HG03103 (cell line): Measurements from ENCODE around the gene CORO2B.
"Not testable (repeated sequence)": the region's sequence is repeated elsewhere in the genome, so short reads cannot be mapped to it uniquely, and the experiment has no call there.

ENCODE experiments used
- ATAC-seq: cut with Tn5 transposase; IDR thresholded peaks from one replicate; pipeline ENCODE4 v1.9.1; 2021; ENCODE audit warnings: low read depth; ENCODE audit not compliant: unreplicated experiment

Gene CORO2B

DNA sequence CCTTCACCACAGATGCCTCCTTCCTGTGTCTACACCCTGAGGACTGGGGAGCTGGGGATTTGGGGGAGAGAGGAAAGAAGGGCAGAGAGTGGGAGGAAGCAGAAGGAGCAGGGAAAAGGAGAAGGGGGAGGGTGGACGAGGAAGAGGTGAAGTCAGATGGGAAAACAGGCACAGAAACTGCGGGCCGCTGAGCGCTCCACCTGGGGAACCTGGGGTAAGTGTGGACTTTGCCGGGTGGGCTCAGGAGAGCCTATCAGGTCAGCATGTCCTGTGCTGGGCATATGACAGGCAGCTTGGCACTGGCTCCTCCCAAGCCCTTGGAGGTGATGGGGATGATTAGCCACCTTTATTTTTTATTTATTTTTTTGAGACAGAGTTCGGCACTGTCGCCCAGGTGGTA is 62.6 kb downstream of the CORO2B start:
- ATAC-seq = no peak

DNA sequence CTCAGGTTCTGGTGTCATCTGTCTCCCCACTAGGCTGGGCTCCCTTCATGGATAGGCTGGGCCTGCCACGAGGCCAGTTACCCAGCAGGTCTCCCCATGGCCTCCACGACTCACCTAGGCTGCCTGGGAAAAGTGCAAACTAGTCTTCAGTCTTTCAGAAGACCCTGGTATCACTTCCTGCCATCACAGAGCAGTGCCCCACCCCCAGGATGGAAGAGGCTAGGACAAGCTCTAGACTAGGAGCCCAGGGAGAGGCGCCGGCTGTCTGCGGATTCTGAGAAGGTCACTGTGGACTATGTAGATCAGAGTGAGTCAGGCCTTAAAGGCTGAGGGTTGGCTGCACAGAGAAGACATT is 63.7 kb downstream of the CORO2B start:
- no peak for ATAC-seq

DNA sequence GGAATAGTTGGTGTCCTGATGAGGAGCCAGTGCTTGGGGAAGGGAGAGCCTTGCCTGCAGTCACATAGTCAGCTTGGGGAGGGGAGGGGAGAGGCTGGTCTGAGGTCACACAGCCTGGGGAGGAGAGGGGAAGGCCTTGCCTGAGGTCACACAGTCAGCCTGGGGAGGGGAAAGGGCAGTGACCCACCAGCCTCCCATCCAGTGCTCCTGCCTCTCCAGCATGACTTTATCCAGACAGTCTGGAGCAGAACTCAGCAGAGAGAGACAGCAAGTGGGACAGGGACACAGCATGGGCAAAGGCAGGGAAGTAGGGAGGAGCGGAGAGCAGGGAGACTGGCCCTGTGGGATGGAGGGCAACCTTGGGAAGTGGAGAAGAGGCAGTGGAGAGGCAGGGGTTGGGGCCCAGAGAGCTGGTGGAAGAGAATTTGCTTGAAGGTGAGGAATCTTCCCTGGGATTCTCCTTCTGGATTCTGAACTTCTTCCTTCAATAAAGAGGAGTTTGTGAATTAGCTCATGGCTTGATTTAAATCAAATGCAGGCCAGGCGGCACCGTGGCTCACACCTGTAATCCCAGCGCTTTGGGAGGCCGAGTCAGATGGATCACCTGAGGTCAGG is 64.5 kb downstream of the CORO2B start:
- ATAC-seq = no peak

DNA sequence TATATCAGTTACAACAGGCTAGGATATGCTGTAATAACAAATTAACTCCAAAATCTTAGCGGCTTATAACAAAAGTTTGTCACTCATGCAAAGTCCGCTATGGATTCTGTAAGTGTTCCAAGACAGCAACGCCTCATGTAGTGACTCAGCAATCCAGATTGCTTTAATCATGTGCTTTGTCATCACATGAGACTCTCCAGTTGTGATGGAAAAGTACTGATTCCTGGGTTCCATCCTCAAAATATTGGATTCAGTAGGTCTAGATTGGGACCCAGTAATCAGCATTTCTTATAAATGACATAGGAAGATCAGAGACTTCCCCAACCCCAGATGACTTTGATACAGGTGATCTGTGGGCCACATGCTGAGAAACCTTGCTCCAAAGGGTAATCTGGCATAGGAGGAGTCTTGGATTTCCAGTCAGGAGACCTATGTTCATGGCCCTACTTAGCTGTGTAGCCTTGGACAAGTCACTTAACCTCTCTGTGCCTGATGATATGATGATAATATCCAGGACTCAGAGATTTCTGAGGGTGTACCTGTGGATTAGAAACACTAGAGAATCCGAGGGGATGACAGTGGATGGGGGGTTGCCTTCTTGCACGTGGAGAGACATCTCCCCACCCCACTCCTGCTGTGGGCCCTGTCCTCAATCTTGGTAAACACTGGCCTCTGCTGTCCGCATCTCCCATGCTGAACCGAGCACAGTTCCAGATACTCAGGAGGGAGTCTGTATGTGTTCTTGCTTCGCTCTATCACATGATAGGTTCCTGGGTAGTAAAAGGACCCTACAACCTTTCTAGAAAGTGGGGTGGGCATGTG is 65.5 kb downstream of the CORO2B start:
- ATAC-seq = no peak

DNA sequence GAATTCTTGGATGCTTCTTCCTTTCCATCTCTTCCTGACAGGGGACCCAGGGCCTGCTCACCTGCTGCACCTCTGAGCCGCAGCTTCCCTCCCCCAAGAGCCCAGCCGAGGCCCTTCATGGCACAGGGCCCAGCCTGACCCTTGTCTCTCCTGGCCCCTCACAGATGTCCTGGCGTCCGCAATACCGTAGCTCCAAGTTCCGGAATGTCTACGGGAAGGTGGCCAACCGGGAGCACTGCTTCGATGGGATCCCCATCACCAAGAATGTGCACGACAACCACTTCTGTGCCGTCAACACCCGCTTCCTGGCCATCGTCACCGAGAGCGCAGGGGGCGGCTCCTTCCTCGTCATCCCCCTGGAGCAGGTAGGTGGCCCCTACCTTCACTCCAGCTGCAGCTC is 66.2 kb downstream of the CORO2B start:
- no peak for ATAC-seq

DNA sequence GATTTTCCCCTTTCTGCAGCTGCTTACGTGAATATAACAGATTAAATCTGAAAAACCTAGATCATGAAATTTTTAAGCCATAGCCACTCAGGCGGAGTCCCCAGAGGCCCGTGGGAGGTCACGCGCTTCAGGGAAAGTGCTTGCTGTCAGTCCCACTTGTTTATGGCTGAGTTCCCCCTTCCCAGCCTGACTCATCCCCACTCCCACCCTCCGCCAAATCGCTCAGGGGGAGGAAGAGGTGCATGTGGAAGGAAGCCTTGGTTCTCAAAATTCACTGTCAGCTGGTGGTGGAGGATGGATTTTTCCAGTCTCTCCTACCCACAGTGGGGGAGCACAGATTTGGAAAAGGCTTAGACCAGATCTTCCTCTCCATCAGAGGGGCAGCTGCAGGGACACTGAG is 67.4 kb downstream of the CORO2B start:
- ATAC-seq = no peak

DNA sequence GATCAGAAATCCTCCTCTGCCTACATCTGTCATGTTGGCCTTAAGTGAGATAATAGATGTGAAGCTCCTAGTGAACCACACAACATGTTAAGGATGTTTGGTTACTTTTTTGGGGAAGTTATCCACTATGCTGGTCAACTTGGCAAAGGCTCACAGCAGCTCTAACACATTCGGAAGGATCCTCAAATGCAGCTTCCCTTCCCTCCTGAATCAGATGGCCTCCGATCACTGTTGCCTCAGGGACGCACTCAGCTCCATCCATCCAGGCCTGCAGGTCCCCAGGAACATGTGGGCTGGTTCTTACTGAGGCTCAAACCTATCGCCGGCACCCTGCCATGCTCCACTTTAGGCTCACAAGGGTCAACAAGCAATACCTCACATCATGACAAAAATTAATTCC is 67.9 kb downstream of the CORO2B start:
- no peak for ATAC-seq

DNA sequence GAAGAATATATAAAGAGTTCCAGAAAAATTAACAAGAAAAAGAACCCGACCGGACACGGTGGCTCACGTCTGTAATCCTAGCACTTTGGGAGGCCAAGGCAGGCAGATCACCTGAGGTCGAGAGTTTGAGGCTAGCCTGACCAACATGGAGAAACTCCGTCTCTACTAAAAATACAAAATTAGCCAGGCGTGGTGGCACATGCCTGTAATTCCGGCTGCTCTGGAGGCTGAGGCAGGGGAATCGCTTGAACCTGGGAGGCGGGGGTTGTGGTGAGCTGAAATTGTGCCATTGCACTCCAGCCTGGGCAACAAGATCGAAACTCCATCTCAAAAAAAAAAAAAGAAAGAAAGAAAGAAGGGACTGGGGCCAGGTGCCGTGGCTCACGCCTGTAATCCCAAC is 68.6 kb downstream of the CORO2B start:
- ATAC-seq = not testable (repeated sequence)

DNA sequence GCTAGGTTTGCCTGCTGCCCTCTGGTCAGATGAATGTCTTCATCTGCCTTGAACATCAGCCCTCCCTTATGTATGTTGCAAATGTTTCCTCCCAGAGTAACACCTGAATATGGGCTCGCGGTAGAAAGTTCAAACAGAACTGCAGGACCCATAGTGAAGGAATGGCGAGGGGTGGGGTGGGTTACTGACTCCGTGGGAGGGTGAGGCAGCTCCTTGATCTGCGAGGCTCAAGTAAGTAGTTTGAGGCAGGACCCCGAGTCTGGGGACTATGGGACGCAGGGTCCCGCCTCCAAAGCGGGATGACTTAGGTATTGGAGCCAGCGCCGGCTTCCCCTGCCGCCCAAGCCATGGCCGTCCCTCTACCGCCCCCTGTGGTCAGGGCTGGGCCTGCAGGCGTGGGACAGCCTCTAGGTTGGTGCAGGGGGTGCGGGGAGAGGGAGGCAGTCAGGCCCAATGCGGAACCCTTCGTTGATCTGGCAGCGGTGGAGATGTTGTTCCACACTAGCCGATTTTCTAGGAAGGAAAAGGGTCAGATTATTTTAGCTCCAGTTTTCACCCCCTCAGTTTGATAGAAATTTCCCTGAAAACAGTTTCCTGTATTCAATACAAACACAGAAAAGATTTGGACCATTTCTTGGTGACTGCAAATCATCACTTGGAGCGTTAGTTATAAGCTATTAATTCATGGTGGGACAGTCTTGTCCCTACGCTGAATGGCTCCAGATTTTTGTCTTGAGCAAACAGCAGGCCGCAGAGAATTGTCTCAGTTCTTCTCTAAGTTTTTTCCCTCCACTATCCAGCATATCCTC is 72.3 kb downstream of the CORO2B start:
- no peak for ATAC-seq

DNA sequence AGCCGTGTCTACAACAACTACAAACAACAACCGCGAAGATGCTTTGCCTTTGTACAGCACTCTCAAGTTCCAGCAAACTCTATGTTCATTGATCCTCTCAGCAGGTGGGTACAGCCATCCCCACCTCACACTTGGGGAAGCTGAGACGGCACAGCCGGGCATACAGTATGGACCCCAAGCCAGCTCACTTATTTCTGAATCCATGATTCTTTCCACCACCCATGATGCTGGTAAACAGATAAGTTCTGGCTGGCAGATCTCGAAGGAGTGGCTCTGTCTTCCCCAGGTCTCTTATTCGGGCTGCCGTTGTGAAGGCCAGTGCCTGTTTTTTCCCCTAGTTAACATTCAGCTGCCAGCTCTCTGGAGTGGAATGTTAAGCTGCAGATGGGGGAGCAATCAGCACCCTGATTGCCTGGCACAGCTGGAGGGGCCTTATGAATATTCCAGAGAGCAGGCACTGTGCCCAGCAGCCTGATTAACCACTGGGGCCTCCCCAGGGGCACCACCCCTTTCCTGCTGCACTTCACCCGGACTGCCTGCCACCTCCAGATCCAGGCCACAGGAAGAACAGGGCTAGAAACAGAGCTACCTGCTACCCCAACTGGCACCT is 73.2 kb downstream of the CORO2B start:
- ATAC-seq = no peak

DNA sequence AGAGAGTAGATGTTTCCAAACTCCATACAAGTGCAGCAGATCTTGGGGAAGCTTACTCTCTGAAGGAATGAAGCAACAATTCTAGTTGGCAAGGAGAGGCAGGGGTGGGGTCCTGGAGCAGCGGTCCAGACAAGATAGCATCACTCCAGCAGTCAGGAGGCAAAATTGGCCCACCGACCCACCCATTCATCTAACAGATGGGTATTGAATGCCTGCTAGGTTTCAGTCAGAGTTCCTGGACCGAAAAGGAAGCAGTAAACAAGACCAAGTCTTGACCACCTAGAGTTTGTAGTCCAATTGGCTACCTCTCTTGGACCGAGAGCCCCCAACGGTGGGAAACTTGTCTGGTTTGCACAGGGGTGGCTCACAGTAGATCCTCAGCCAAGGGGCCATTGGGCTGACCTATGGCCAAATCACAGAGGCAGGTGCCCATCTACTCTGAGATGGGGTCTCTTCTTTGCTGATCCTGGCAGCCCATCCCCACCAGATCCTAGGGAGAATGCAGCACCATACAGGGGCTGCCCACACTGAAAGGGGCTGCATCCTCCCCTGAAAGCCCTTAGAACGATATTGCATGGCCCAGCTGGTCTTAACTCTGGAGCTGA is 74.3 kb downstream of the CORO2B start:
- no peak for ATAC-seq

DNA sequence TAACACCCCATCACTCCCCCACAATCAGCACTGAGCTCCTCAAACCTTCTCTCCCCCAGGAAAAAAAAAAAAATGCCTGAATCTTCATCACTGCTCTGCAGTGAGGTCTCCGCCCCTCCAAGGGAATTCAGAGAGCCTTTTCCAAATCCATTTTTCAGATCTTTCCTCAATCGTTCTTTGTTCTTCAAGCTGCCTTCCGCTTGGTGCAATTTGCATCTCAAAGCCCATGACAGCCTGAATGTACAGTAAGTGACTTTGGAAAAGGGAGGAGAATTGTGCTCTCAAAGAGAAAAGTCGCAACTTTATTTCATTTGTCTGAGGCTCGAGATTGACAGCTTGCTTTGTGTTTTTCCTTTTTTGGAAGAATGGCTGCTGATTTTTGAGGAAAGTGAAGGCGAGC is 75.0 kb downstream of the CORO2B start:
- no peak for ATAC-seq

DNA sequence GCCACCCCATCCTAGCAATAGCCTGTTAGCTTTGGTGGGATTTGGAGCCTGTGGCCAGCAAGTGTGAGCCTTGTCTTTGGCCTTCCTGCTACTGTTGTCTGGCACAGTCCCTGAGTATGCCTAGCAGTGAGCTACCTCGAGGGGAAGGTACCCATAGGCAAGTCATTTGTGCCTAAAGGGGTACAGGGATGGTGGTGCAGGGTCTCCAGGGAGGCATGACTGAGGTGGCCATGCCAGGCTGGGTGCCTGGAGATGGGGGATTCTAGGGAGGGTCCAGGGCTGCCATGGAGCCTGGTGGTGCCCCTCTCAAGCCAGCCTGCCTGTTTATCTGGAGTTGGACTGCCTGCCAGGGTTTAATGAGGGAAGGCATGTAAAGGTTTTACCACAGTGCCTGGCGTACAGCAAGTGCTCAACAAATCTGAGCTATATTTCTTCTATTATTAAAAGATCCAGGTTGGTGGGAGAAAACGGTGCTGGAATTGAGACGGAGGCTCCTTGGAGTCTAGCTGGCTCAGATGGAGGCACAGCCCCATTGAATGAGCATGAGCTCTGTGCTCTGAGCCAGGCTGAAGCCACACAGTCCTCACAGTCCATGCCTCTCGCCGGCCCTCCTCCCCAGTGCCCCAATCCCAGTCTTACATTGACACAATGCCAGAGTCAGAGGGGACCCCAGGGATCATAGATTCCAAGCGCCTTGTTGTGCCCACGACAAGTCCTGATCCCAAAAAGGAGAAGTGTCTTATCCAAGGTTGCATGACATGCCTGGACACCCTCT is 76.2 kb downstream of the CORO2B start:
- ATAC-seq = no peak

DNA sequence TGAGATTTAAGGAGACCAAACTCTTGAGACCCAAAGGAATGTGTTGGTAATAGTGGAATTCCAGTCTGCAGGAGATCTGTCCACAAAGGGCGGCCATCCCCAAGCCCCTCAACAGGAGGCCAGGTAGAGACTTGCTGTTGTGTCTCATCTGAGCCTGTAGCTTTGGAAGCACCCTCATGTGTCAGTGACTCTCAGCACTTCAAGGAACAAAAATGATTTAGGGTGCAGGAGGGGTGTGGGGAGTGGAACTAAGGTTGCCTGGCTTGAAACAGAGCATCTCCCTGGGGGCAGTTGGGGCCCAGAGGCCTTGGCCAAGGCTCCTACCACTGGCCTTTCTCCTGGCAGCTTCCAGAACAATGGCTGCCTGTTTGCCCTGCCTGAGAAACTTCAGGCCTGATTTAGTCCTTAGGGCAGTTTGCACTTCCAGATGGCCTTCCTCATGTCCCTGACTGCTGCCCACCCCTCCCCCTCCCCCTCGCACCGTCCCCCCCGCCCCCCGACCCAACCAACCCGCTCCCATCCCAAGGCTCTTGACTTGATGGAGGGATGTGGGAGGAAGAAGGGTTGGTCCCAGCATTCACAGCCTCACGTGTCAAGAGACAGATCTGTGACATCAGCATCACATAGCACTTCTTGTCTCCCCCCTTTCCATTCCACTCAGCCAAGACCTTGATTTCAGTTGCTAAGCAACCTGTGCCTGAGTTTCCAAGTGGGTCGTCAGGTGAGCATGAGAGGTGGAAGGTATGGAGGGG is 77.1 kb downstream of the CORO2B start:
- ATAC-seq = no peak

DNA sequence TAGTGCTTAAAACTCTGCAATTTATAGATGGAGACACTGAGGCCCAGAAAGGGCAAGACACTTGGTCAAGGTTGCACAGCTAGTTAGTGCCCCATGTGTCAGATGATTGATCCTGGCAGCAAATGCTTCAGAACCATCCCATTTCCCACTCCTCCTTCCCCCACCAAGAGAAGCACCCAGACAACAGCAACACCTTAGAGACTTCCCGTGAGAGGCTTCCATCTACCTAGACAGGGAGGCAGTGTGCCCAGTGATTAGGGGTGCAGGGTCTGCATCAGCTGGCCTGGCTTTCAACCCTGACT is 77.6 kb downstream of the CORO2B start:
- ATAC-seq = no peak

DNA sequence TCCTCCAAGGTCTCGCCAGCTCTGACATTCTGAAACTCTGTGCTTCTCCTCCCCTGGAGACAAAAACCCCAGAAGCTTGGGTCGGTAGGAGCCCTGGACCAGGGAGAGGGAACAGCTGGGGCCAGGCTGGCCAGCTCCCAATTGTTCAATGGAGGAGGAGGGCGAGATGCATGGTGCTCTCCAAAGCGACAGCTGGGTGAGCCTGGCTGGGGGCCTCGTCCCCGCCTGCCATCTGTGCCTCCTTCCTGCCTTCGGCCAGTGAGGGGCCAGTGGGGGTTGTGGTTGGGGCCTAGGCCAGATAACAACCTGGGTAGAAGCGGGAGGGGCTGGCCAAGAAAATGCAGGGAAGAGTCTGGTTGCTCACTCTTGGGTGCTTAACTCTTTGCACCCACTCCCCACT is 79.4 kb downstream of the CORO2B start:
- no peak for ATAC-seq

DNA sequence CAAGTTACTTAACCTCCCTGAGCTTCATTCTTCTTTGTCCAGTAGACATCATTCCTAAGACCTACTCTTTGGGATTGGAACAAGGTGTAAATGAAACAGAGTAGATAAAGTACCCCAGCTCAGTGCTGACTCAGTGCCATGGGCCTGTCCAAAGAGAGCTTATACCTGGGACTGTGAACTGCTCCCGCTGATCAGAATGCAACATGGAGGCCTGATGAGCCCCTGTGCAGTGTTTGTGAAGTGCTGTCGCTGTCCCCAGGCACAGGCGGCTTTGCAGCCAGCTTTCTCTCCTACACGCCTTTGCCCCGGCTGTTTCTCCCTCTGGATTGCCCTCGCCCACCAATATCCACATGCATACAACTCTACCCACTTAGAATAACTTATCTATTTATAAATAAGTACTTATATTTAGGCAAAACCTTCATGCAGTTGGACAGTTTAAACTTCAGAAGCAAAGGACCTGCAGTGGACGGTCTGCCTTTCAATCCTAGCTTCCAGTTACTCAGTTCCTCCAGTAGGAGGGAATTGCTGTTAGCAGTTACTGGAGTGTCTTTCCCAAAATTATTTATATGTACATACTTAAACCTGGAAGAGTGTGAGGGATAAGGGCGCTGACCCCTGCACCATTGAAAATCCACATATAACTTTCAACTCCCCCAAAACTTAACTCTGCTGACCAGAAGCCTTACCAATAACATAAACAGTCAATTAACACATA is 80.0 kb downstream of the CORO2B start:
- no peak for ATAC-seq

DNA sequence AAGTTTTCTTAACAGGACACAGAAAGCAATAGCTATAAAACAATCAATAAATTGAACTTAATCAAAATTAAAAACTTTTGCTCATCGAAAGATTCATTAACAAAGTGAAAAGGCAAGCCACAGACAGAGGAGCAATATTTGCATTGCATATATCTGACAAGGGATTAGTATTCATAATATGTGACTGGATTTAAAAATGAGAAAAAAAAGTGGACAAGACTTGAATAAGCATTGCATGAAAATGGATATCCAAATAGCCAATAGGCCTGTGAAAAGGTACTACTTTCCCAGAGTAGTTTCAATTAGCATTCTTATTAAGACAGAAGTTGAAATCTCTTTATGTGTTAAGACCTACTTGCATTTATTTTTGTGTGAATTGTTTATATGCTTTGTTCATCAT is 84.7 kb downstream of the CORO2B start:
- ATAC-seq = no peak
